Measurements from ENCODE around the gene WNT8A.

WNT8A gene

GRCh38 chr5:138111181-138111580 lies 27.3 kb downstream of the WNT8A start:
- no peak for DNase-seq (ENCODE audit: low spot score)
- in situ Hi-C loops (cut with MboI; ENCODE audit: low pct_unique_long_range_greater_than_20kb, low sequenced_read_pairs, unreplicated experiment), result no loop called here
- TF ChIP-seq CTCF (IDR thresholded peaks at IDR 0.05; ENCODE audit: extremely low read depth, insufficient read depth, missing control alignments), result no peak

GRCh38 chr5:138111937-138112336 lies 28.1 kb downstream of the WNT8A start:
- in situ Hi-C loops (cut with MboI; ENCODE audit: low pct_unique_long_range_greater_than_20kb, low sequenced_read_pairs, unreplicated experiment), result no loop called here
- DNase-seq (ENCODE audit: low spot score), result no peak
- TF ChIP-seq CTCF (IDR thresholded peaks at IDR 0.05; ENCODE audit: extremely low read depth, insufficient read depth, missing control alignments), result no peak

GRCh38 chr5:138115254-138115653 lies 31.4 kb downstream of the WNT8A start:
- DNase-seq (ENCODE audit: low spot score), result no peak
- in situ Hi-C loops (cut with MboI; ENCODE audit: low pct_unique_long_range_greater_than_20kb, low sequenced_read_pairs, unreplicated experiment), result no loop called here
- no peak for TF ChIP-seq CTCF (IDR thresholded peaks at IDR 0.05; ENCODE audit: extremely low read depth, insufficient read depth, missing control alignments)

GRCh38 chr5:138128334-138128733 lies 44.5 kb downstream of the WNT8A start:
- DNase-seq (ENCODE audit: low spot score), result no peak
- in situ Hi-C loops (cut with MboI; ENCODE audit: low pct_unique_long_range_greater_than_20kb, low sequenced_read_pairs, unreplicated experiment), result no loop called here
- TF ChIP-seq CTCF (IDR thresholded peaks at IDR 0.05; ENCODE audit: extremely low read depth, insufficient read depth, missing control alignments), result no peak

GRCh38 chr5:138129347-138129746 lies 45.5 kb downstream of the WNT8A start:
- no peak for TF ChIP-seq CTCF (IDR thresholded peaks at IDR 0.05; ENCODE audit: extremely low read depth, insufficient read depth, missing control alignments)
- DNase-seq (ENCODE audit: low spot score), result no peak
- in situ Hi-C loops (cut with MboI; ENCODE audit: low pct_unique_long_range_greater_than_20kb, low sequenced_read_pairs, unreplicated experiment), result no loop called here

- no peak for DNase-seq (ENCODE audit: low spot score)
- no peak for TF ChIP-seq CTCF (IDR thresholded peaks at IDR 0.05; ENCODE audit: extremely low read depth, insufficient read depth, missing control alignments)
- in situ Hi-C loops (cut with MboI; ENCODE audit: low pct_unique_long_range_greater_than_20kb, low sequenced_read_pairs, unreplicated experiment), result loop anchor here (5.0 kb wide), 1 partner anchor 55 kb away; no protein-coding TSS in a partner anchor
These were observed 48.7 kb downstream of the WNT8A start for GRCh38 chr5:138132543-138132942.

Measured in GM13977 (cell line).